OCI-LY7 (cell line): ENCODE data around the gene CRTC2.
"Not testable (repeated sequence)": the region's sequence is repeated elsewhere in the genome, so short reads cannot be mapped to it uniquely, and the experiment has no call there.

Experiments used
- CTCF ChIP-seq: fragments of 200-600 bp; sonication (generic); conservative IDR thresholded peaks from 2 replicates; pipeline ENCODE4 v1.5.1; 2014; ENCODE audit warnings: mild to moderate bottlenecking, antibody characterized with exemption, low read length, moderate library complexity, mixed read lengths
- EZH2phosphoT487 ChIP-seq: fragments of 200-600 bp; sonication (generic); IDR thresholded peaks from 2 replicates; pipeline ENCODE4 v1.6.1; 2018; ENCODE audit warnings: low read depth, borderline replicate concordance, mild to moderate bottlenecking, mixed run types, antibody characterized with exemption, low read length, moderate library complexity, mixed read lengths

- TF ChIP-seq CTCF, EZH2phosphoT487: not testable (repeated sequence)
Measured at GRCh38 chr1:153996882-153997281, 38.5 kb upstream of the CRTC2 start.
